HCT116 (cell line): ENCODE measurements around the gene STX1B. TPM values are rescaled to one million over a fixed set of nuclear protein-coding genes. Genes with fewer than 3 reads are reported as not detected.
A peak's percentile ranks its signal among the peaks of the same experiment; 100 is the strongest.

Experiments
- ATAC-seq: fragments of 200-7000 bp; cut with Tn5 transposase; 2 replicates; pipeline ENCODE4 v1.9.1; 2020; ENCODE audit warnings: mild to moderate bottlenecking, moderate library complexity
- BruUV-seq: library from RNA; stranded (reverse); fragments of 400-500 nt; replicated peaks from 2 replicates; lab custom pipeline; 2021; lab: Mats Ljungman, UMichigan
- CTCF ChIA-PET: fragments of 300-600 bp; sonication (Branson Sonifier 250); formaldehyde crosslinking; loops from one replicate; lab custom pipeline; 2021; ENCODE audit warnings: antibody characterized with exemption; lab: Charles Lee
- POLR2A ChIA-PET: fragments of 300-600, 350-600 bp; sonication (Branson Sonifier 250); formaldehyde crosslinking; loops from one replicate; lab custom pipeline; 2021; ENCODE audit warnings: antibody characterized with exemption; lab: Charles Lee
- RAD21 ChIA-PET, 2 experiments: fragments of 300-600 bp; sonication (Branson Sonifier 250); formaldehyde crosslinking; loops; one replicate each; lab custom pipeline; 2023; ENCODE audit warnings: low total read pairs in 2 of 2; ENCODE audit not compliant: uncharacterized antibody in 2 of 2, unreplicated experiment in 2 of 2, low non-redundant PET in 1 of 2; lab: Charles Lee
- DNase-seq: peaks from one replicate; pipeline ENCODE4 v3.0.0-alpha.2; 2010; ENCODE audit warnings: low read depth, low spot score
- H2AFZ ChIP-seq: fragments of 200-600 bp; shearing (Covaris generic), sonication (generic); 2 replicates; pipeline ENCODE4 v1.6.1; 2017; ENCODE audit warnings: low read depth, mixed run types, mixed read lengths, antibody characterized with exemption, low read length; ENCODE audit not compliant: poor library complexity, severe bottlenecking
- H3K27ac ChIP-seq: 2 replicates; pipeline ENCODE4 v1.5.1; 2012; ENCODE audit warnings: low read depth, low read length
- H3K27me3 ChIP-seq: fragments of 200-600 bp; sonication (generic); 2 replicates; pipeline ENCODE4 v1.6.1; 2016; ENCODE audit warnings: mixed run types, low read length, mixed read lengths; ENCODE audit not compliant: insufficient read depth
- H3K36me3 ChIP-seq, 2 experiments: fragments of 200-500 bp in 1 of 2; fragments of 200-600 bp in 1 of 2; sonication (Bioruptor generic) in 1 of 2; sonication (generic) in 1 of 2; 2 replicates each; pipeline versions ENCODE4 v1.5.1 to v1.6.1; 2014 to 2016; ENCODE audit warnings: low read length in 2 of 2, inconsistent platforms in 1 of 2, mixed read lengths in 1 of 2, mixed run types in 1 of 2; ENCODE audit not compliant: insufficient read depth in 2 of 2, control insufficient read depth in 1 of 2
- H3K4me1 ChIP-seq, 2 experiments: fragments of 200-600 bp in 1 of 2; sonication (generic) in 1 of 2; 2 replicates each; pipeline versions ENCODE4 v1.5.1 to v1.6.1; 2012 to 2017; ENCODE audit warnings: low read length in 2 of 2, inconsistent platforms in 1 of 2, mild to moderate bottlenecking in 1 of 2, mixed read lengths in 1 of 2, mixed run types in 1 of 2, moderate library complexity in 1 of 2; ENCODE audit not compliant: insufficient read depth in 2 of 2, control insufficient read depth in 1 of 2
- H3K4me2 ChIP-seq: fragments of 200-600 bp; sonication (generic); 2 replicates; pipeline ENCODE4 v1.6.1; 2017; ENCODE audit warnings: mixed run types, low read length, mixed read lengths
- H3K4me3 ChIP-seq, 2 experiments: fragments of 200-600 bp in 1 of 2; sonication (generic) in 1 of 2; replicated peaks in 1 of 2; 2 replicates each; pipeline ENCODE4 v1.5.1; 2011 to 2016; ENCODE audit warnings: low read length in 2 of 2, control low read depth in 1 of 2, low read depth in 1 of 2, mild to moderate bottlenecking in 1 of 2, mixed read lengths in 1 of 2, mixed run types in 1 of 2
- H3K79me2 ChIP-seq: fragments of 200-600 bp; sonication (generic); 2 replicates; pipeline ENCODE4 v1.6.1; 2017; ENCODE audit warnings: mild to moderate bottlenecking, mixed run types, low read length, moderate library complexity, mixed read lengths; ENCODE audit not compliant: insufficient read depth
- H3K9ac ChIP-seq: fragments of 200-600 bp; sonication (generic); 2 replicates; pipeline ENCODE4 v1.6.1; 2016; ENCODE audit warnings: low read length, mixed read lengths
- H3K9me2 ChIP-seq: fragments of 200-600 bp; sonication (generic), shearing (Covaris generic); 2 replicates; pipeline ENCODE4 v1.6.1; 2017; ENCODE audit warnings: mixed run types, mild to moderate bottlenecking, moderate library complexity; ENCODE audit not compliant: insufficient read depth
- H3K9me3 ChIP-seq, 2 experiments: fragments of 200-500 bp in 1 of 2; fragments of 200-600 bp in 1 of 2; sonication (Bioruptor generic) in 1 of 2; sonication (generic) in 1 of 2; 2 replicates each; pipeline ENCODE4 v1.6.1; 2014 to 2017; ENCODE audit warnings: low read length in 2 of 2, mixed read lengths in 2 of 2, inconsistent platforms in 1 of 2, low read depth in 1 of 2, mild to moderate bottlenecking in 1 of 2, mixed run types in 1 of 2, moderate library complexity in 1 of 2; ENCODE audit not compliant: control insufficient read depth in 1 of 2, insufficient read depth in 1 of 2
- H4K20me1 ChIP-seq: fragments of 200-600 bp; sonication (generic), shearing (Covaris generic); 2 replicates; pipeline ENCODE4 v1.6.1; 2017; ENCODE audit warnings: mixed run types, mild to moderate bottlenecking, moderate library complexity; ENCODE audit not compliant: insufficient read depth
- ATF3 ChIP-seq: IDR thresholded peaks from 2 replicates; pipeline ENCODE4 v1.6.1; 2012
- POLR2AphosphoS5 ChIP-seq: IDR thresholded peaks from 2 replicates; pipeline ENCODE4 v1.6.1; 2011; ENCODE audit warnings: mild to moderate bottlenecking, low read depth, low read length, moderate library complexity
- RAD21 ChIP-seq: IDR thresholded peaks from 2 replicates; pipeline ENCODE4 v1.6.1; 2012; ENCODE audit warnings: low read depth, mild to moderate bottlenecking
- REST ChIP-seq: IDR thresholded peaks from 2 replicates; pipeline ENCODE4 v1.6.1; 2012; ENCODE audit warnings: low read depth
- SP1 ChIP-seq: IDR thresholded peaks from 2 replicates; pipeline ENCODE4 v1.6.1; 2012; ENCODE audit warnings: low read depth
- YY1 ChIP-seq: IDR thresholded peaks from 2 replicates; pipeline ENCODE4 v1.6.1; 2011; ENCODE audit warnings: low read length, low read depth, moderate library complexity, mild to moderate bottlenecking; ENCODE audit not compliant: insufficient replicate concordance; ENCODE audit errors: extremely low read depth
- ZBTB33 ChIP-seq: IDR thresholded peaks from 2 replicates; pipeline ENCODE4 v1.6.1; 2011; ENCODE audit warnings: mild to moderate bottlenecking, low read length, moderate library complexity; ENCODE audit not compliant: insufficient replicate concordance; ENCODE audit errors: extremely low read depth
- intact Hi-C: fragments of 100-400 bp; cut with micrococcal nuclease; formaldehyde crosslinking; loops from 2 replicates; pipeline ENCODE4 v1.10.0; 2022
- total RNA-seq: library from RNA; stranded (reverse); gene quantifications from one replicate; pipeline ENCODE4 v1.2.1, GENCODE V29; 2021; ENCODE audit not compliant: unreplicated experiment

STX1B gene
- total RNA-seq, 1 experiment from 2014 or later: 1.6 TPM

- Histone ChIP-seq H3K4me3 (peak overlapping the region; percentile 72 to 83), H4K20me1 (no peaks in the 10 kb centered on the region), H3K27ac (peak overlapping the region; percentile 70), H3K9ac (peak overlapping the region; percentile 87), H3K27me3 (no peaks in the 10 kb centered on the region), H3K9me3 (no peaks in the 10 kb centered on the region), H3K79me2 (no peaks in the 10 kb centered on the region), H3K4me1 (peaks cover 22 to 44% of the 10 kb centered on the region in 2 experiments)
- POLR2A ChIA-PET: interaction anchor here (0.9 kb wide), 1 partner anchor 37 kb away, joined by 4 read pairs; the partner anchor contains the start of gene STX4
- CTCF ChIA-PET: interaction anchor here (1.1 to 1.7 kb wide), 2 partner anchors 11 to 64 kb away, joined by 3 to 5 read pairs; partner anchors contain the start of gene HSD3B7
- intact Hi-C loops: loop anchor here (5.0 kb wide), 2 partner anchors 76 to 96 kb away; partner anchors contain the start of genes VKORC1, ZNF646 and ZNF668
- RAD21 ChIA-PET: interaction anchor here in 1 of 2 experiments (0.6 to 1.3 kb wide), 3 partner anchors 11 to 145 kb away, joined by 3 read pairs; no protein-coding TSS in a partner anchor
- BruUV-seq: TSS peak; percentile 92
- DNase-seq (no peak), ATAC-seq (peak; percentile 7)
- no peak for TF ChIP-seq POLR2AphosphoS5
- no peak for TF ChIP-seq ZBTB33
- TF ChIP-seq SP1: no peak
- no peak for TF ChIP-seq ATF3
- no peak for TF ChIP-seq RAD21
- TF ChIP-seq YY1: no peak
- no peak for TF ChIP-seq REST
- TF ChIP-seq, all 23 proteins: peak for 0
- H2AFZ ChIP-seq: peak overlapping the region; percentile 85
- H3K9me2 ChIP-seq: no peaks in the 10 kb centered on the region
- H3K36me3 ChIP-seq: no peaks in the 10 kb centered on the region
- peak overlapping the region; percentile 99 for H3K4me2 ChIP-seq
Measured at GRCh38 chr16:30996324-30996984, 14.0 kb downstream of the STX1B start.
